Measurements from ENCODE around the gene NFKB1. TPM values are rescaled to one million over a fixed set of nuclear protein-coding genes. Genes with fewer than 3 reads are reported as not detected.
"Not testable (repeated sequence)": the region's sequence is repeated elsewhere in the genome, so short reads cannot be mapped to it uniquely, and the experiment has no call there.

The NFKB1 gene
- polyA plus RNA-seq, 1 donor from 2014 or later: 8.6 TPM

DNA sequence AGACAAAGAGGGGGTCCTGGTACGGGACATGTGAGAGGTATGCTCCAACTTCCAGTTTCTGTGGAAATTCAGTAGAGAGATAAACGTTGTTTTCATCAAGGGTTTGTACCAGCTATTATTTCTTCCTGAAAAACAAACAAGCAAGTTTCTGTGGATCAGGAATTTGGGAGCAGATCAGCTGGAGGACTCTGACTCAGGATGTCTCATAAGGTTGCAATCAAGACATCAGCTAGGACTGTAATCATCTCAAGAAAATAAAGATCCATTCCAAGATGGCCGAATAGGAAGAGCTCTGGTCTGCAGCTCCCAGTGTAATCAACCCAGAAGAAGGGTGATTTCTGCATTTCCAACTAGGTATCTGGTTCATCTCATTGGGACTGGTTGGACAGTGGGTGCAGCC is 23.5 kb upstream of the NFKB1 start:
- H3F3A ChIP-seq (ENCODE audit: insufficient read depth, low read length, poor library complexity, severe bottlenecking): no peaks in the 10 kb centered on the region
- H3K27ac ChIP-seq (ENCODE audit: low read length): no peak overlapping the region
- H4K20me1 ChIP-seq (ENCODE audit: insufficient read depth): no peaks in the 10 kb centered on the region
- H3K4me3 ChIP-seq (ENCODE audit: low read length): no peak overlapping the region
- TF ChIP-seq EZH2 (IDR thresholded peaks at IDR 0.05; ENCODE audit: borderline replicate concordance, insufficient read depth, low read length, poor library complexity, severe bottlenecking) (no peak), TAF1 (IDR thresholded peaks at IDR 0.05; ENCODE audit: low read depth) (no peak), POLR2AphosphoS5 (IDR thresholded peaks at IDR 0.05) (no peak)
- TF ChIP-seq, protein P1, sequence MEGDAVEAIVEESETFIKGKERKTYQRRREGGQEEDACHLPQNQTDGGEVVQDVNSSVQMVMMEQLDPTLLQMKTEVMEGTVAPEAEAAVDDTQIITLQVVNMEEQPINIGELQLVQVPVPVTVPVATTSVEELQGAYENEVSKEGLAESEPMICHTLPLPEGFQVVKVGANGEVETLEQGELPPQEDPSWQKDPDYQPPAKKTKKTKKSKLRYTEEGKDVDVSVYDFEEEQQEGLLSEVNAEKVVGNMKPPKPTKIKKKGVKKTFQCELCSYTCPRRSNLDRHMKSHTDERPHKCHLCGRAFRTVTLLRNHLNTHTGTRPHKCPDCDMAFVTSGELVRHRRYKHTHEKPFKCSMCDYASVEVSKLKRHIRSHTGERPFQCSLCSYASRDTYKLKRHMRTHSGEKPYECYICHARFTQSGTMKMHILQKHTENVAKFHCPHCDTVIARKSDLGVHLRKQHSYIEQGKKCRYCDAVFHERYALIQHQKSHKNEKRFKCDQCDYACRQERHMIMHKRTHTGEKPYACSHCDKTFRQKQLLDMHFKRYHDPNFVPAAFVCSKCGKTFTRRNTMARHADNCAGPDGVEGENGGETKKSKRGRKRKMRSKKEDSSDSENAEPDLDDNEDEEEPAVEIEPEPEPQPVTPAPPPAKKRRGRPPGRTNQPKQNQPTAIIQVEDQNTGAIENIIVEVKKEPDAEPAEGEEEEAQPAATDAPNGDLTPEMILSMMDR (IDR thresholded peaks at IDR 0.05; ENCODE audit: poor library complexity, severe bottlenecking): no peak
- no peak overlapping the region for H3K4me2 ChIP-seq (ENCODE audit: low read length)
- no peaks in the 10 kb centered on the region for H3K79me2 ChIP-seq (replicated peaks; ENCODE audit: insufficient read depth, low read length)
- H2AFZ ChIP-seq (ENCODE audit: low read depth, low read length): no peak overlapping the region
- no peaks in the 10 kb centered on the region for H3K9me3 ChIP-seq (ENCODE audit: low read length)
- no peaks in the 10 kb centered on the region for H3K27me3 ChIP-seq (ENCODE audit: insufficient read depth, low read depth, low read length)
- no peak overlapping the region for H3K9ac ChIP-seq (ENCODE audit: low read length)
- no peaks in the 10 kb centered on the region for H3K36me3 ChIP-seq (ENCODE audit: insufficient read depth, low read length)
- no peaks in the 10 kb centered on the region for H3K9me2 ChIP-seq (ENCODE audit: insufficient read depth, low read length)

DNA sequence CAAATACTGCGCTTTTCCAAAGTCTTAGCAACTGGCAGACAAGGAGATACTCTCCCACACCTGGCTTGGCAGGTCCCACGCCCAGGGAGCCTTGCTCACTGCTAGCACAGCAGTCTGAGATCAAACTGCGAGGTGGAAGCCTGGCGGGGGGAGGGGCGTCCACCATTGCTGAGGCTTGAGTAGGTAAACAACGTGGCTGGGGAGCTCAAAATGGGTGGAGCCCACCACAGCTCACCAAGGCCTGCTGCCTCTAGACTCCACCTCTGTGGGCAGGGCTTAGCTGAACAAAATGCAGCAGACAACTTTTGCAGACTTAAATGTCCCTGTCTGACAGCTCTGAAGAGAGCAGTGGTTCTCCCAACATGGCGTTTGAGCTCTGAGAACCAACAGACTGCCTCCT is 23.0 kb upstream of the NFKB1 start:
- Histone ChIP-seq H3K4me3 (ENCODE audit: low read length) (no peak overlapping the region), H3K9me3 (ENCODE audit: low read length) (no peaks in the 10 kb centered on the region), H4K20me1 (ENCODE audit: insufficient read depth) (no peaks in the 10 kb centered on the region), H3K9me2 (ENCODE audit: insufficient read depth, low read length) (no peaks in the 10 kb centered on the region), H3K79me2 (replicated peaks; ENCODE audit: insufficient read depth, low read length) (no peaks in the 10 kb centered on the region), H3K36me3 (ENCODE audit: insufficient read depth, low read length) (no peaks in the 10 kb centered on the region), H3K9ac (ENCODE audit: low read length) (no peak overlapping the region), H3K27me3 (ENCODE audit: insufficient read depth, low read depth, low read length) (no peaks in the 10 kb centered on the region), H2AFZ (ENCODE audit: low read depth, low read length) (no peak overlapping the region), H3F3A (ENCODE audit: insufficient read depth, low read length, poor library complexity, severe bottlenecking) (no peaks in the 10 kb centered on the region), H3K4me2 (ENCODE audit: low read length) (no peak overlapping the region), H3K27ac (ENCODE audit: low read length) (no peak overlapping the region)
- TF ChIP-seq EP300 (conservative IDR thresholded peaks at IDR 0.05; ENCODE audit: poor library complexity, severe bottlenecking): no peak
- TF ChIP-seq, protein P1 (IDR thresholded peaks at IDR 0.05; ENCODE audit: poor library complexity, severe bottlenecking): no peak
- TF ChIP-seq, protein P2, sequence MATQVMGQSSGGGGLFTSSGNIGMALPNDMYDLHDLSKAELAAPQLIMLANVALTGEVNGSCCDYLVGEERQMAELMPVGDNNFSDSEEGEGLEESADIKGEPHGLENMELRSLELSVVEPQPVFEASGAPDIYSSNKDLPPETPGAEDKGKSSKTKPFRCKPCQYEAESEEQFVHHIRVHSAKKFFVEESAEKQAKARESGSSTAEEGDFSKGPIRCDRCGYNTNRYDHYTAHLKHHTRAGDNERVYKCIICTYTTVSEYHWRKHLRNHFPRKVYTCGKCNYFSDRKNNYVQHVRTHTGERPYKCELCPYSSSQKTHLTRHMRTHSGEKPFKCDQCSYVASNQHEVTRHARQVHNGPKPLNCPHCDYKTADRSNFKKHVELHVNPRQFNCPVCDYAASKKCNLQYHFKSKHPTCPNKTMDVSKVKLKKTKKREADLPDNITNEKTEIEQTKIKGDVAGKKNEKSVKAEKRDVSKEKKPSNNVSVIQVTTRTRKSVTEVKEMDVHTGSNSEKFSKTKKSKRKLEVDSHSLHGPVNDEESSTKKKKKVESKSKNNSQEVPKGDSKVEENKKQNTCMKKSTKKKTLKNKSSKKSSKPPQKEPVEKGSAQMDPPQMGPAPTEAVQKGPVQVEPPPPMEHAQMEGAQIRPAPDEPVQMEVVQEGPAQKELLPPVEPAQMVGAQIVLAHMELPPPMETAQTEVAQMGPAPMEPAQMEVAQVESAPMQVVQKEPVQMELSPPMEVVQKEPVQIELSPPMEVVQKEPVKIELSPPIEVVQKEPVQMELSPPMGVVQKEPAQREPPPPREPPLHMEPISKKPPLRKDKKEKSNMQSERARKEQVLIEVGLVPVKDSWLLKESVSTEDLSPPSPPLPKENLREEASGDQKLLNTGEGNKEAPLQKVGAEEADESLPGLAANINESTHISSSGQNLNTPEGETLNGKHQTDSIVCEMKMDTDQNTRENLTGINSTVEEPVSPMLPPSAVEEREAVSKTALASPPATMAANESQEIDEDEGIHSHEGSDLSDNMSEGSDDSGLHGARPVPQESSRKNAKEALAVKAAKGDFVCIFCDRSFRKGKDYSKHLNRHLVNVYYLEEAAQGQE (IDR thresholded peaks at IDR 0.05; ENCODE audit: borderline replicate concordance): no peak
- TF ChIP-seq RAD21 (conservative IDR thresholded peaks at IDR 0.05): no peak
- TF ChIP-seq POLR2AphosphoS5 (IDR thresholded peaks at IDR 0.05): no peak
- no peak for TF ChIP-seq TAF1 (IDR thresholded peaks at IDR 0.05; ENCODE audit: low read depth)
- TF ChIP-seq EZH2 (IDR thresholded peaks at IDR 0.05; ENCODE audit: borderline replicate concordance, insufficient read depth, low read length, poor library complexity, severe bottlenecking): no peak
- TF ChIP-seq SMC3 (conservative IDR thresholded peaks at IDR 0.05; ENCODE audit: poor library complexity): no peak
- TF ChIP-seq MXI1 (conservative IDR thresholded peaks at IDR 0.05; ENCODE audit: poor library complexity, severe bottlenecking): no peak

DNA sequence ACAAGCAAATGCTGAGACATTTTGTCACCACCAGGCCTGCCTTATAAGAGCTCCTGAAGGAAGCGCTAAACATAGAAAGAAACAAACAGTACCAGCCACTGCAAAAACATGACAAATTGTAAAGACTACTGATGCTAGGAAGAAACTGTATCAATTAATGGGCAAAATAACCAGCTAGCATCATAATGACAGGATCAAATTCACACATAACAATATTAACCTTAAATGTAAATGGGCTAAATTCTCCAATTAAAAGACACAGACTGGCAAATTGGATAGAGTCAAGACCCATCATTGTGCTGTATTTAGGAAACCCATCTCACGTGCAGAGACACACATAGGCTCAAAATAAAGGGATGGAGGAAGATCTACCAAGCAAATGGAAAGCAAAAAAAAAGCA is 21.3 kb upstream of the NFKB1 start:
- H3K9me2 ChIP-seq (ENCODE audit: insufficient read depth, low read length); H2AFZ ChIP-seq (ENCODE audit: low read depth, low read length); H3F3A ChIP-seq (ENCODE audit: insufficient read depth, low read length, poor library complexity, severe bottlenecking); H3K4me2 ChIP-seq (ENCODE audit: low read length); H3K9me3 ChIP-seq (ENCODE audit: low read length); H3K27me3 ChIP-seq (ENCODE audit: insufficient read depth, low read depth, low read length); H4K20me1 ChIP-seq (ENCODE audit: insufficient read depth); H3K4me3 ChIP-seq (ENCODE audit: low read length); H3K27ac ChIP-seq (ENCODE audit: low read length); H3K9ac ChIP-seq (ENCODE audit: low read length); H3K36me3 ChIP-seq (ENCODE audit: insufficient read depth, low read length); H3K79me2 ChIP-seq (replicated peaks; ENCODE audit: insufficient read depth, low read length): not testable (repeated sequence)
